Activated CD4-positive, alpha-beta T cell treated with anti-CD3 and anti-CD28 coated beads, Interleukin-2, amount 10 ng/mL, durations not matched to agents 7 days and 5 days (primary cell): ENCODE data around the gene AOC2. TPM values are rescaled to one million over a fixed set of nuclear protein-coding genes. Genes with fewer than 3 reads are reported as not detected.
A peak's percentile ranks its signal among the peaks of the same experiment; 100 is the strongest.

Experiments used
- CTCF ChIA-PET: fragments of 350-600 bp; sonication (Branson Sonifier 250); formaldehyde crosslinking; loops from one replicate; lab custom pipeline; 2021; ENCODE audit warnings: antibody characterized with exemption; lab: Charles Lee
- POLR2A ChIA-PET: fragments of 350-600 bp; sonication (Branson Sonifier 250); formaldehyde crosslinking; loops from one replicate; lab custom pipeline; 2021; ENCODE audit warnings: antibody characterized with exemption; lab: Charles Lee
- DNase-seq: peaks from one replicate; pipeline ENCODE4 v3.0.0-alpha.2; 2020
- H3K27ac Mint-ChIP-seq: one replicate; pipeline ENCODE4 v1.8.0; 2021; ENCODE audit warnings: mild to moderate bottlenecking, moderate library complexity, mixed read lengths
- H3K27me3 Mint-ChIP-seq: one replicate; pipeline ENCODE4 v1.8.0; 2021; ENCODE audit warnings: mixed read lengths
- H3K36me3 Mint-ChIP-seq: one replicate; pipeline ENCODE4 v1.8.0; 2021; ENCODE audit warnings: low read depth, mixed read lengths
- H3K4me1 Mint-ChIP-seq: one replicate; pipeline ENCODE4 v1.8.0; 2021; ENCODE audit warnings: mixed read lengths
- H3K4me3 Mint-ChIP-seq: one replicate; pipeline ENCODE4 v1.8.0; 2021; ENCODE audit warnings: mild to moderate bottlenecking, moderate library complexity, mixed read lengths
- H3K9me3 Mint-ChIP-seq: one replicate; pipeline ENCODE4 v1.8.0; 2021; ENCODE audit warnings: mixed read lengths
- total RNA-seq, 2 experiments: library from RNA; stranded (reverse); gene quantifications; one replicate each; pipeline ENCODE4 v1.2.3, GENCODE V29; 2021

Gene AOC2
- total RNA-seq, 2 experiments from 2014 or later = 1.5 to 1.9 TPM

DNA sequence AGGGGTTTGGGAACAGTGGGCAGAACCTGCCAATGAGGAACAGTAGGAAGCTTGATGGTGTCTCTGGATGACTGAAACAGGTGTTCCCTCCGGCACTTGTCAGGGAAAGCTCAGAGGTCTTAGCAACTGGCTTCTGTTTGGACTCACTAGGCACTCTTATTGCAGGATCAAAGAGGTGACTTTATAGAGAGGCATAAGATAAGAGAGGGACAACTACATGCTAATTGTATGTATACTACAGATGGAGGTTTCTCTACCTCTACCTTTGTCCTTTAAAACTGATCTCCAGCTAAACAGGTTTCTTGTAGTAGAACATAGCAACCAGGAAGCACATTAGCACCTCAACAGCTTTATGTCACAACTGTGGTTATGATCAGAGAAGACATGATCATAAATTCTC is 38.1 kb upstream of the AOC2 start:
- no peaks in the 10 kb centered on the region for H3K9me3 Mint-ChIP-seq
- H3K4me1 Mint-ChIP-seq = no peaks in the 10 kb centered on the region
- no peak for DNase-seq
- no peak overlapping the region for H3K27ac Mint-ChIP-seq
- CTCF ChIA-PET = interaction anchor here (0.8 to 1.2 kb wide), 4 partner anchors 12 to 40 kb away, joined by 3 to 6 read pairs (median 4); partner anchors contain the start of genes BECN1 and VPS25
- H3K4me3 Mint-ChIP-seq = no peak overlapping the region
- peaks cover 2% of the 10 kb centered on the region for H3K27me3 Mint-ChIP-seq
- peaks cover 9% of the 10 kb centered on the region for H3K36me3 Mint-ChIP-seq
- POLR2A ChIA-PET = no interaction called here

DNA sequence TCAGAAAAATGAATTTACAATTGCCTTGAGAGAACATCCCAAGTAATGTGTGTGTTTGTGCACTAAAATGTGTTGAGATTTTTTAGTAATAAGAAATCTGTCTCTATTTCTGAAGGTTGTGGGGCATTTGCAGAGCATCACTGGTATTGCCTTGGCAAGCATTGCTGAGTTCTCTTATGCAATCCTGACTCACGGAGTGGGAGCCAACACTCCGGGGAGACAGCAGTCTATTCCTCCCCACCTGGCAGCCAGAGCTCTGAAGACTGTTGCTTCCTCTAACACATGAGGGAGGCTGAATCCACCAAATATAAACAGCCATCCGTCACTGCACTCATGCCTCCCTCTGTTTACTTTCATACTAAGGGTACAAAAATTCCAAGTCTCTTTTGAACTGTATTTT is 35.1 kb upstream of the AOC2 start:
- ChIA-PET POLR2A (no interaction called here), CTCF (interaction anchor here (0.6 to 1.8 kb wide), 3 partner anchors 13 to 535 kb away, joined by 3 to 5 read pairs (median 4); partner anchors contain the start of gene BECN1)
- no peaks in the 10 kb centered on the region for H3K27me3 Mint-ChIP-seq
- peaks cover 24% of the 10 kb centered on the region for H3K36me3 Mint-ChIP-seq
- H3K4me3 Mint-ChIP-seq = no peak overlapping the region
- no peak for DNase-seq
- no peak overlapping the region for H3K27ac Mint-ChIP-seq
- no peaks in the 10 kb centered on the region for H3K9me3 Mint-ChIP-seq
- H3K4me1 Mint-ChIP-seq = no peaks in the 10 kb centered on the region

DNA sequence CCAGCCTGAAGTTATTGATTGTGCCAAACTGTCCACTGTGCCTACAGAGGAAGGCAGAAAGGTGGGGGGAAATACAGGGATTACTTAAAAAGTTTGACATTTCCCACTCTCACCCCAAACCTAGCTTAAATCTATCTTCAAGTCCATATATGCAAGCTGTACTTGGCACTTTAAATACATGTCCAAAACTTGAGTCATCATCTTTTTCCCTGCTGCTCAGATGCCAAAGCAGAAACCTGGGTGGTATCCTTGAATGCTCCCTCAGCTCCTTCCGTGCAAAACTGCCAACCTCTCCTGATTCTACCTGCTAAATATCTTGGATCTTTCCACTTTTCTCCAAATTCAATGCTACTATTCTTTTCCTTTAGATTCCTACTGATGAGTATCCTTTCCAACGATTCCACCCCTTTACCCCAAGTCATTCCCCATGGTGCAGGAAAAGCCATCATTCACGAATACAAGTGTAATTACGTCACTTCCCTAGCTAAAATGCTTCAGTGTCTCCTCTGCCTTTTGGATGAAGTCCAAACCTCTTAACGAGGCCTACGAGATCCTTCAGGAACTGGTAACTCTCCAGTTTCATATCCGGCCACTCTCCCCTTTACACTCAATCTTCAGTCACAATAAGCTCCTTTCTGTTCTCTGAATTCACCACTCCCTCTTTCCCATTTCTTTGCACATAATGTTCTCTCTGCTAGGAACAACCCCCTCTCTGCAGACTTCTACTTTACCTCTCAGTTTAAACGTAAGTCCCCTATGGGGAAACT is 29.6 kb upstream of the AOC2 start:
- ChIA-PET CTCF (interaction anchor here (1.3 to 2.9 kb wide), 2 partner anchors 10 to 42 kb away, joined by 3 to 18 read pairs; partner anchors contain the start of genes BECN1 and VPS25), POLR2A (no interaction called here)
- no peak for DNase-seq
- Mint-ChIP-seq H3K27ac (peak overlapping the region; percentile 16), H3K4me1 (no peaks in the 10 kb centered on the region), H3K36me3 (peaks cover 68% of the 10 kb centered on the region), H3K27me3 (no peaks in the 10 kb centered on the region), H3K4me3 (no peak overlapping the region), H3K9me3 (no peaks in the 10 kb centered on the region)

DNA sequence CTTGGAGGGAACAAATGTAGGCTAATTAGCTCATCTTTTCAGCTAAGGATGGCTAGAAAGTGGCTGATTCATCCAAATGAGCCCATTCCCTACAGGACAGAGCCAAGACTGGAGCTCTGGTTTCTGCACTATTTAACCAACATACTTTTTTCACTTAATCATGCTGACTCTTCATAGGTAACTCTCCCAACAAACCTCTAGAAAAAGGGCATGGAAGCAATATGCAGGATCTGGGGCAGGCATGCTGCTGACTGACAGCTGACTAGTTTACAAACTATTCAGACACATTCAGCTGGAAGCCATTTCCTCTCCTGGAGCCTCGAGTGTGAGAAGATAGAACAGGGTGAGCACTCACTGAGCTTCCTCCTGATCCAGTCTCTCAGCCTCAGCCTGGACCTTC is 26.5 kb upstream of the AOC2 start:
- H3K9me3 Mint-ChIP-seq = no peaks in the 10 kb centered on the region
- no peak overlapping the region for H3K27ac Mint-ChIP-seq
- ChIA-PET CTCF (interaction anchor here (1.0 to 5.8 kb wide), 4 partner anchors 12 to 30 kb away, joined by 3 to 23 read pairs (median 4); partner anchors contain the start of gene PSME3), POLR2A (no interaction called here)
- no peak for DNase-seq
- no peak overlapping the region for H3K4me3 Mint-ChIP-seq
- H3K27me3 Mint-ChIP-seq = no peaks in the 10 kb centered on the region
- H3K36me3 Mint-ChIP-seq = peaks cover 73% of the 10 kb centered on the region
- H3K4me1 Mint-ChIP-seq = peaks cover 21% of the 10 kb centered on the region

DNA sequence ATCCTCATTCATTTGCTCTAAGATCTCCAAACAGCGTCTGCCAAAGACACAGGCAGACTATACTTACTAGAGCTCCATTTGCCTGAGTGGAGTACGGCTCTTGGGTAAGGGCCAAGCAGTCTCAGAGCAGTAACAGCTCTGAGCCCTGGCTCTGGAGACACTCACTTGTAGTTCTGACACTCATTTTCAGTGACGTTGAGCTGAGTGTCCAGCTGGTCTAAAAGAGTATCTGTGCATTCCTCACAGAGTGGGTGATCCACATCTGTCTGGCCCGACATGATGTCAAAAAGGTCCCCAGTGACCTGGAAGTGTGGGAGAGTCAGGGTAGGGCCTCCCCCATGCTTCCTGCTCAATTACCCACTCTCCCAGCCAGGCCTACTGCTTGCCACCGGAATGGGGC is 26.0 kb upstream of the AOC2 start:
- Mint-ChIP-seq H3K9me3 (no peaks in the 10 kb centered on the region), H3K4me1 (peaks cover 24% of the 10 kb centered on the region), H3K27me3 (no peaks in the 10 kb centered on the region), H3K4me3 (no peak overlapping the region), H3K27ac (no peak overlapping the region), H3K36me3 (peaks cover 73% of the 10 kb centered on the region)
- no peak for DNase-seq
- POLR2A ChIA-PET = interaction anchor here (0.6 kb wide), 1 partner anchor 32 kb away, joined by 3 read pairs; no protein-coding TSS in a partner anchor
- CTCF ChIA-PET = interaction anchor here (1.0 to 5.8 kb wide), 4 partner anchors 12 to 31 kb away, joined by 3 to 23 read pairs (median 4); partner anchors contain the start of gene PSME3

DNA sequence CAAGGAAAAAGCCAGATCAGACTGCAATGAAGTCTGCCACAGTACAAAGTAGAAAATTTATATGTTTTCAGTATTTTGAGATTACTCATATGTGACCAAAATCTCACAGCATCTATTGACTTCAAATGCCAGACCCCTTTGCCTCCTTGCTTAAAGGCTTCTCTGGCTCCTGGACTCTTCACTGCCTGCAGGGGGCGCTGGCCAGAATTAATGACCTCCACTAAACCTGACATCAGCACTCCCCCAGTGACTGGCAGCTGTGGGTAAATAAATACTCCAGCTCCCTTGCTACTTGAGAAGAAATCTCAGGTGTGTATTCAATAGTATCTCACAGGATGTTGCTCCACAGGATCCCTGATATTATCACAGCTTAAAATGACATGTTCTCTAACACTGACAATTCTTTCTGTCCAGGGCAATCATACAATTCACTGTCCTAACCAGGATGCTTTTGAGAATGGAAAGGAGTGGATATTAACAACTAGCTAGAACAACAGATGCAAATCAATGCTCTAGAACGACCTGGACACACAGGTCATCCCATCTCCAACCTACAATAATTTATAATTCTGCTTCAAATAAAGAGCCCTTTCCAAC is 24.3 kb upstream of the AOC2 start:
- H3K4me3 Mint-ChIP-seq = no peak overlapping the region
- peaks cover 36% of the 10 kb centered on the region for H3K4me1 Mint-ChIP-seq
- H3K27ac Mint-ChIP-seq = no peak overlapping the region
- peaks cover 59% of the 10 kb centered on the region for H3K36me3 Mint-ChIP-seq
- no peaks in the 10 kb centered on the region for H3K9me3 Mint-ChIP-seq
- DNase-seq = peak; percentile 73
- CTCF ChIA-PET = interaction anchor here (0.8 to 5.8 kb wide), 6 partner anchors 8 to 79 kb away, joined by 3 to 23 read pairs (median 4); partner anchors contain the start of gene PSME3
- no peaks in the 10 kb centered on the region for H3K27me3 Mint-ChIP-seq
- POLR2A ChIA-PET = interaction anchor here (0.5 kb wide), 1 partner anchor 12 kb away, joined by 3 read pairs; no protein-coding TSS in a partner anchor

DNA sequence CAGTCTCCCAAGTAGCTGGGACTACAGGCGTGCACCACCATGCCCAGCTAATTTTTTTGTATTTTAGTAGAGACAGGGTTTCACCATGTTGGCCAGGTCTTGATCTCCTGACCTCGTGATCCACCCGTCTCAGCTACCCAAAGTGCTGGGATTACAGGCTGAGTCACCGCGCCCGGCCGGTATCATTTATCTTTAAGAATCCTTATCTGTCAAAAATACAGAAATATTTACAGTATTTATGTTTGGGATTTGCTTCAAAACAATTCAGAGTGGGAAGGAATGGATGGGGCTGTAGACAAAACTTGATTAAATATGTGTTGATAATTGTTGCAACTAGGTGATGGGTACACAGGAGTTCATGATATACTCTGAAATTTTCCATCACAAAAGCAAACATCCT is 23.2 kb upstream of the AOC2 start:
- no peak for DNase-seq
- peaks cover 50% of the 10 kb centered on the region for H3K36me3 Mint-ChIP-seq
- peaks cover 38% of the 10 kb centered on the region for H3K4me1 Mint-ChIP-seq
- H3K27ac Mint-ChIP-seq = no peak overlapping the region
- no peaks in the 10 kb centered on the region for H3K9me3 Mint-ChIP-seq
- no peaks in the 10 kb centered on the region for H3K27me3 Mint-ChIP-seq
- CTCF ChIA-PET = interaction anchor here (1.6 to 5.8 kb wide), 2 partner anchors 11 to 16 kb away, joined by 5 to 23 read pairs; partner anchors contain the start of gene PSME3
- no peak overlapping the region for H3K4me3 Mint-ChIP-seq
- POLR2A ChIA-PET = no interaction called here

DNA sequence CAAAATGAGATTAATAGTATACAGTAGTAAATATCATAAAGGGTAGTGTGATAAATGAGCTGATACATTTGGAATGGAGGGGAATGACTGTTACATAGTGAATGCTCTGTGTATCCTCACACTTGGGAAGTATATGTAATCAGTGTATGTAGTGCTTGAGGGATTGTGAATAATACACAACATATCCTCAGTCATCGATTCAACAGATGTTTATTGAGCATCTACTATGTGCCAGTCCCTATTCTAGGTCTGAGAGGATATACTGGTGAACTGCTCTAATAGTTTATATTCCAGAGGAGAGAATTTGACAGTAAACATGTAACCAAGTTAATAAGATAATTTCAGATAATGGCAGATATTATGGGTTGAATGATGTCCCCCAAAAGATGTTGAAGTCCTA is 16.9 kb upstream of the AOC2 start:
- Mint-ChIP-seq H3K27me3 (peaks cover 6% of the 10 kb centered on the region), H3K4me1 (peaks cover 27% of the 10 kb centered on the region), H3K9me3 (no peaks in the 10 kb centered on the region), H3K4me3 (no peak overlapping the region), H3K36me3 (peaks cover 3% of the 10 kb centered on the region), H3K27ac (no peak overlapping the region)
- POLR2A ChIA-PET = no interaction called here
- no peak for DNase-seq
- CTCF ChIA-PET = no interaction called here

DNA sequence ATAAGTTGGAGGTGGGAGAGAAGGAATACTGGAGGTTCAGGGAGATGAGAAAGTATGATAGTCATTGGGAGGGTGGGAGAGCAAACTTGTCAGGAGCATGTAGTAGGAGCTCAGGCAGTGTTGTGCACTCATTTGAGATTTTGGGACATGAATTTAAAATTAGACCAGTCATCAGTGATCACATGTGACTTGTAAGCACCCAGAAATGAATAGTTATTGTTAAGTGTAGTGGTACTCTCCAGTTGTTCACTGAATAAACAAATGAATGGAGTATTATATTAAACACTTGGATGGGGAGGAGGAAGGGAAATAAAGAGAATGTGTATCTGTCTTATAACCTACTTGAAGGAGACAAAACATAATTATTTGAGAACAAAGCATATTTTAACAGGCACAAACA is 13.4 kb upstream of the AOC2 start:
- Mint-ChIP-seq H3K4me3 (no peak overlapping the region), H3K27me3 (peaks cover 6% of the 10 kb centered on the region), H3K9me3 (no peaks in the 10 kb centered on the region), H3K27ac (no peak overlapping the region), H3K36me3 (peaks cover 19% of the 10 kb centered on the region), H3K4me1 (peaks cover 24% of the 10 kb centered on the region)
- no peak for DNase-seq
- ChIA-PET CTCF (interaction anchor here (1.7 to 5.0 kb wide), 2 partner anchors 12 kb away, joined by 5 to 23 read pairs; no protein-coding TSS in a partner anchor), POLR2A (interaction anchor here (0.6 to 0.7 kb wide), 2 partner anchors 60 to 223 kb away, joined by 3 read pairs; no protein-coding TSS in a partner anchor)

DNA sequence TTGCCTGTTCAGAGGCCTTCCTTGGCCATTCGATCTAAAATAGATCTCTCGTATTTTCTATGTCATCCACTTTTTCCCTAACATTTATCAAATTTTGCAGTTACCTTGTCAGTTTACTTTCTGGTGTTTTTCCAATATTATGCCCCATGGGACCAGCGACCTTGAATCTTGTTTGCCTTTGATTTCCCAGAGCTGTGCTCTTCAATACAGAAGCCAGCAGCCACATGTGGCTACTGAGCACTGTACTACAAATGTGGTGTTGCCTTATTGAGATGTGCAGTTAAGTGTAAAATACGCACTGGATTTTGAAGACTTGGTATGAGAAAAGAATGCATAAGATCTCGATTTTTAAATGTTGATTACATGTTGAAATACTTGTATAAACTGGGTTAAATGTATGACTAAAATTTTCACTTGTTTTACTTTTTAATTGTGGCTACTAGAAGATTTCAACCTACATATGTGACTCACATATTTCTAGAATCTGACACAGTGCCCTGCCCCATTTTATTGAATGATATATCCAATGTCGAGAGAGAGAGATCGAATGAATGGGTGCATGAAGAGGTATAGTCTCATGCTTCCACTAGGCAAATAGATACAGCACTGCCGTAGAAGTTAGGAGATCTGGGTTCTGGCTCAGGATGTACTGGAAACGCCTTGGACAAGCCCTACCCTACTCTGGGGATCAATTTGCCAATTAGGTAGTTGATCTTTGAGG is 12.0 kb upstream of the AOC2 start:
- peak overlapping the region; percentile 99 for H3K27ac Mint-ChIP-seq
- no peaks in the 10 kb centered on the region for H3K9me3 Mint-ChIP-seq
- H3K4me1 Mint-ChIP-seq = peaks cover 24% of the 10 kb centered on the region
- peak overlapping the region; percentile 94 for H3K4me3 Mint-ChIP-seq
- no peak for DNase-seq
- peaks cover 23% of the 10 kb centered on the region for H3K36me3 Mint-ChIP-seq
- CTCF ChIA-PET = interaction anchor here (1.7 to 5.0 kb wide), 2 partner anchors 11 to 14 kb away, joined by 5 to 23 read pairs; no protein-coding TSS in a partner anchor
- POLR2A ChIA-PET = no interaction called here
- peaks cover 6% of the 10 kb centered on the region for H3K27me3 Mint-ChIP-seq

DNA sequence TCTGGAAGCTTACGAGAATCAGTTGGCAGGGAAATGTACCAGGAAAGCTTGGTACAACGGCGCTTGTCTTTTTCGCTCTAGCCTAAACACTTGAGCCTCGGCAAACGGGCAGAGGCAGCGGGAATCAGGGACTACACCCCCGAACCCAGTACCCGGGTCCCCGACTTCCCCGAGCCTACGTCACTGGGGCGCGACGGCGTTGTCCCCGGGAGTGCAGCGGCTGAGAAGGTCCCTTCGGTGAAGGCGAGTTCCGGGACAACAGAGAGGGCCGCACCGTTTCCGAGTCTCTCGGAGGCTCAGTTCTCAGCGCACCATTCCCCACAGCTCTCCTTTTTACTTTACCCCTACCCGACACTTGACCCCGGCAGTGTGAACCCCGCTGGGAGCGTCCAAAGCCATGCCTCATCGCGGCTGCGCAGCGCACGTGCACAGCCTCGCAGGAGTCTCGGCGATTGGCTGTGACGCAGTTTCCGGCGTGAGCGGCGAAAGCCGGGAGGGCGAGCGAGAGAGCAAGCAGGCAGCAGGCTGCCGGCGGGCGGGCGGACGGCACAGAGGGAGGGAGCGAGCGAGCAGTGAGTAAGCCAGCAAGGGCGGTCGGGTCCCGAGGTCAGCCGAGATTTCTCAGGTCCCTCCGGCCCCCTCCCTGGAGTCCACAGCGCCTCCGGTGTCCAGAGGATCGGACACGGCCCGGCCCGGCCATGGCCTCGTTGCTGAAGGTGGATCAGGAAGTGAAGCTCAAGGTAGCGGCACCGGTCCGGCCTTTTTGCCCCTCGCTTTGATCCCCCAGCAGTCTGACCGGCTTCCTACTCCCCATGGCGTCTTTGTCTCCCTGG is 11.2 kb upstream of the AOC2 start, which contains the start of gene PSME3:
PSME3 (plus strand) TSS at position 464 of the 833 bp plus-strand sequence; CDS start at position 699, 235 bp downstream.
- Mint-ChIP-seq H3K4me1 (peaks cover 24% of the 10 kb centered on the region), H3K27ac (peak within 1 kb of the TSS; percentile 99), H3K9me3 (no peaks in the 10 kb centered on the region), H3K36me3 (peaks cover 29% of the 10 kb centered on the region), H3K27me3 (peaks cover 2% of the 10 kb centered on the region), H3K4me3 (peak within 1 kb of the TSS; percentile 94)
- POLR2A ChIA-PET = interaction anchor here (1.1 kb wide), 1 partner anchor 11 kb away, joined by 3 read pairs; the partner anchor contains the start of gene AOC2
- peak; percentile 92 for DNase-seq
- CTCF ChIA-PET = interaction anchor here (0.6 to 5.0 kb wide), 4 partner anchors 9 to 120 kb away, joined by 3 to 29 read pairs (median 13); partner anchors contain the start of gene BECN1
